Measurements from ENCODE around the gene CPZ.

GRCh38 chr4:8613421-8614364, 21.1 kb downstream of the CPZ start:
- TF ChIP-seq REST (IDR thresholded peaks at IDR 0.05; ENCODE audit: insufficient read depth in 1 of 2, low read depth in 2 of 2, low read length in 2 of 2) (no peak), POLR2AphosphoS5 (IDR thresholded peaks at IDR 0.05; ENCODE audit: low read depth, low read length) (no peak), TAF1 (IDR thresholded peaks at IDR 0.05; ENCODE audit: borderline replicate concordance, insufficient read depth, low read length) (no peak), SIN3A (IDR thresholded peaks at IDR 0.05; ENCODE audit: borderline replicate concordance, insufficient read depth, low read length) (no peak)

Data from PFSK-1 (cell line).